HEK293 (cell line): Measurements from ENCODE around the gene MYO18B.

Experiments used
- ELK4 ChIP-seq: IDR thresholded peaks from 2 replicates; pipeline ENCODE4 v1.6.1; 2011; ENCODE audit warnings: mild to moderate bottlenecking, low read depth, low read length, borderline replicate concordance
- HOXA7 ChIP-seq: sonication (generic); formaldehyde crosslinking; IDR thresholded peaks from 2 replicates; pipeline ENCODE4 v1.8.1; 2022; ENCODE audit warnings: missing genetic modification reagents, borderline replicate concordance
- ZBTB8A ChIP-seq: fragments of 450-650 bp; formaldehyde crosslinking; IDR thresholded peaks from 2 replicates; pipeline ENCODE4 v1.5.1; 2016; ENCODE audit warnings: missing biosample characterization, missing genetic modification characterization
- ZFP37 ChIP-seq: fragments of 450-650 bp; formaldehyde crosslinking; IDR thresholded peaks from 2 replicates; pipeline ENCODE4 v1.5.1; 2016; ENCODE audit warnings: missing biosample characterization, missing genetic modification characterization
- ZNF416 ChIP-seq: fragments of 450-650 bp; formaldehyde crosslinking; IDR thresholded peaks from 2 replicates; pipeline ENCODE4 v1.5.1; 2016; ENCODE audit warnings: missing biosample characterization, missing genetic modification characterization
- ZNF629 ChIP-seq: fragments of 450-650 bp; formaldehyde crosslinking; IDR thresholded peaks from 2 replicates; pipeline ENCODE4 v1.5.1; 2017; ENCODE audit warnings: missing biosample characterization, missing genetic modification characterization
- ZNF664 ChIP-seq: fragments of 450-650 bp; formaldehyde crosslinking; IDR thresholded peaks from 2 replicates; pipeline ENCODE4 v1.5.1; 2016; ENCODE audit warnings: missing biosample characterization, missing genetic modification characterization
- TF ChIP-seq, protein P1 (sequence below): fragments of 450-650 bp; formaldehyde crosslinking; IDR thresholded peaks from 2 replicates; pipeline ENCODE4 v1.5.1; 2016; ENCODE audit warnings: missing biosample characterization, missing genetic modification characterization
- TF ChIP-seq, protein P2 (sequence below): fragments of 450-650 bp; formaldehyde crosslinking; IDR thresholded peaks from 2 replicates; pipeline ENCODE4 v1.5.1; 2016; ENCODE audit warnings: missing biosample characterization, missing genetic modification characterization

- TF ChIP-seq ZFP37 (tag by site-specific recombination) (no peak), HOXA7 (CRISPR knock-in tag) (no peak), ELK4 (no peak), ZNF629 (no peak), ZNF664 (tag by site-specific recombination) (no peak), ZBTB8A (tag by site-specific recombination) (no peak), ZNF416 (tag by site-specific recombination) (no peak)
- TF ChIP-seq, protein P1, sequence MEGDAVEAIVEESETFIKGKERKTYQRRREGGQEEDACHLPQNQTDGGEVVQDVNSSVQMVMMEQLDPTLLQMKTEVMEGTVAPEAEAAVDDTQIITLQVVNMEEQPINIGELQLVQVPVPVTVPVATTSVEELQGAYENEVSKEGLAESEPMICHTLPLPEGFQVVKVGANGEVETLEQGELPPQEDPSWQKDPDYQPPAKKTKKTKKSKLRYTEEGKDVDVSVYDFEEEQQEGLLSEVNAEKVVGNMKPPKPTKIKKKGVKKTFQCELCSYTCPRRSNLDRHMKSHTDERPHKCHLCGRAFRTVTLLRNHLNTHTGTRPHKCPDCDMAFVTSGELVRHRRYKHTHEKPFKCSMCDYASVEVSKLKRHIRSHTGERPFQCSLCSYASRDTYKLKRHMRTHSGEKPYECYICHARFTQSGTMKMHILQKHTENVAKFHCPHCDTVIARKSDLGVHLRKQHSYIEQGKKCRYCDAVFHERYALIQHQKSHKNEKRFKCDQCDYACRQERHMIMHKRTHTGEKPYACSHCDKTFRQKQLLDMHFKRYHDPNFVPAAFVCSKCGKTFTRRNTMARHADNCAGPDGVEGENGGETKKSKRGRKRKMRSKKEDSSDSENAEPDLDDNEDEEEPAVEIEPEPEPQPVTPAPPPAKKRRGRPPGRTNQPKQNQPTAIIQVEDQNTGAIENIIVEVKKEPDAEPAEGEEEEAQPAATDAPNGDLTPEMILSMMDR = no peak
- TF ChIP-seq, protein P2, sequence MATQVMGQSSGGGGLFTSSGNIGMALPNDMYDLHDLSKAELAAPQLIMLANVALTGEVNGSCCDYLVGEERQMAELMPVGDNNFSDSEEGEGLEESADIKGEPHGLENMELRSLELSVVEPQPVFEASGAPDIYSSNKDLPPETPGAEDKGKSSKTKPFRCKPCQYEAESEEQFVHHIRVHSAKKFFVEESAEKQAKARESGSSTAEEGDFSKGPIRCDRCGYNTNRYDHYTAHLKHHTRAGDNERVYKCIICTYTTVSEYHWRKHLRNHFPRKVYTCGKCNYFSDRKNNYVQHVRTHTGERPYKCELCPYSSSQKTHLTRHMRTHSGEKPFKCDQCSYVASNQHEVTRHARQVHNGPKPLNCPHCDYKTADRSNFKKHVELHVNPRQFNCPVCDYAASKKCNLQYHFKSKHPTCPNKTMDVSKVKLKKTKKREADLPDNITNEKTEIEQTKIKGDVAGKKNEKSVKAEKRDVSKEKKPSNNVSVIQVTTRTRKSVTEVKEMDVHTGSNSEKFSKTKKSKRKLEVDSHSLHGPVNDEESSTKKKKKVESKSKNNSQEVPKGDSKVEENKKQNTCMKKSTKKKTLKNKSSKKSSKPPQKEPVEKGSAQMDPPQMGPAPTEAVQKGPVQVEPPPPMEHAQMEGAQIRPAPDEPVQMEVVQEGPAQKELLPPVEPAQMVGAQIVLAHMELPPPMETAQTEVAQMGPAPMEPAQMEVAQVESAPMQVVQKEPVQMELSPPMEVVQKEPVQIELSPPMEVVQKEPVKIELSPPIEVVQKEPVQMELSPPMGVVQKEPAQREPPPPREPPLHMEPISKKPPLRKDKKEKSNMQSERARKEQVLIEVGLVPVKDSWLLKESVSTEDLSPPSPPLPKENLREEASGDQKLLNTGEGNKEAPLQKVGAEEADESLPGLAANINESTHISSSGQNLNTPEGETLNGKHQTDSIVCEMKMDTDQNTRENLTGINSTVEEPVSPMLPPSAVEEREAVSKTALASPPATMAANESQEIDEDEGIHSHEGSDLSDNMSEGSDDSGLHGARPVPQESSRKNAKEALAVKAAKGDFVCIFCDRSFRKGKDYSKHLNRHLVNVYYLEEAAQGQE = no peak
These were observed 246.0 kb downstream of the MYO18B start for GRCh38 chr22:25987948-25988347.
